K562 (cell line): ENCODE data around the gene NKG7. TPM values are rescaled to one million over a fixed set of nuclear protein-coding genes. Genes with fewer than 3 reads are reported as not detected.
A peak's percentile ranks its signal among the peaks of the same experiment; 100 is the strongest.

Experiments
- CC2D1A ChIP-seq: fragments of 450-650 bp; IDR thresholded peaks from 2 replicates; pipeline ENCODE4 v1.6.1; 2017; ENCODE audit warnings: mild to moderate bottlenecking
- HDAC1 ChIP-seq, 2 experiments: fragments of 450-650 bp; IDR thresholded peaks; 2 replicates each; pipeline ENCODE4 v1.6.1; 2016 to 2017; ENCODE audit warnings: inconsistent platforms in 1 of 2, mild to moderate bottlenecking in 1 of 2, moderate library complexity in 1 of 2
- MAFG ChIP-seq: fragments of 450-650 bp; conservative IDR thresholded peaks from 2 replicates; pipeline ENCODE4 v1.6.1; 2016; ENCODE audit warnings: missing genetic modification characterization, missing compliant biosample characterization
- MTA3 ChIP-seq: fragments of 450-650 bp; formaldehyde crosslinking; IDR thresholded peaks from 2 replicates; pipeline ENCODE4 v1.6.1; 2017; ENCODE audit warnings: mild to moderate bottlenecking, borderline replicate concordance
- NCOA1 ChIP-seq: fragments of 450-650 bp; IDR thresholded peaks from 2 replicates; pipeline ENCODE4 v1.6.1; 2016; ENCODE audit warnings: low read depth
- NFIC ChIP-seq: fragments of 450-650 bp; IDR thresholded peaks from 2 replicates; pipeline ENCODE4 v1.6.1; 2017; ENCODE audit warnings: mild to moderate bottlenecking, inconsistent platforms
- POLR3G ChIP-seq: IDR thresholded peaks from 2 replicates; pipeline ENCODE4 v1.6.1; 2011; ENCODE audit not compliant: insufficient read length, insufficient replicate concordance; ENCODE audit errors: extremely low read depth
- SIRT6 ChIP-seq: IDR thresholded peaks from one replicate; pipeline ENCODE4 v1.6.1; 2012; ENCODE audit warnings: low read depth, mild to moderate bottlenecking, control low read depth, inconsistent platforms, low read length, moderate library complexity
- SP1 ChIP-seq: sonication (generic); formaldehyde crosslinking; IDR thresholded peaks from 2 replicates; pipeline ENCODE4 v1.8.1; 2022; ENCODE audit warnings: mild to moderate bottlenecking, missing genetic modification reagents
- SRSF1 ChIP-seq: fragments of 200-400 bp; formaldehyde crosslinking; IDR thresholded peaks from 2 replicates; pipeline ENCODE4 v1.6.1; 2017; ENCODE audit warnings: mild to moderate bottlenecking, low read depth, low read length, moderate library complexity
- ZNF316 ChIP-seq: fragments of 450-650 bp; IDR thresholded peaks from 2 replicates; pipeline ENCODE4 v1.6.1; 2016
- ZNF77 ChIP-seq: fragments of 250-450 bp; sonication (Bioruptor Pico); IDR thresholded peaks from 2 replicates; pipeline ENCODE4 v1.5.0; 2020
- polyA plus RNA-seq, 8 experiments: library from polyadenylated mRNA; depleted of rRNA in 4 of 8; stranded (reverse) in 5 of 8; unstranded in 3 of 8; fragments of >200 nt; fragmentation: Nextera tagmentation in 2 of 8; fragmentation: Illumina TruSeq in 1 of 8; extraction: Ambion mirVana in 2 of 8; extraction: Trizol in 1 of 8; gene quantifications; 2 replicates each; pipeline versions ENCODE4 v1.2.1 to v1.2.3, GENCODE V29; 2011 to 2014; ENCODE audit warnings: inconsistent platforms in 1 of 8, missing spikeins in 1 of 8
- total RNA-seq, 7 experiments: library from RNA; depleted of rRNA in 6 of 7; stranded (reverse); fragments of >200 nt in 6 of 7; fragmentation: Illumina TruSeq in 2 of 7; extraction: Trizol in 2 of 7; gene quantifications; 2 replicates each; pipeline versions ENCODE4 v1.2.1 to v1.2.3, GENCODE V29; 2011 to 2021; ENCODE audit warnings: low replicate concordance in 1 of 7
- TF ChIP-seq, protein P1 (sequence below): fragments of 200-800 bp; sonication (Bioruptor generic); IDR thresholded peaks from 2 replicates; pipeline ENCODE4 v1.6.1; 2016; ENCODE audit warnings: missing genetic modification characterization, missing compliant biosample characterization
- TF ChIP-seq, protein P2 (sequence below): fragments of 250-450 bp; sonication (Bioruptor Pico); IDR thresholded peaks from 2 replicates; pipeline ENCODE4 v1.5.0; 2020; ENCODE audit warnings: mild to moderate bottlenecking
- TF ChIP-seq, protein P3 (sequence below): fragments of 250-450 bp; sonication (Bioruptor Pico); IDR thresholded peaks from 2 replicates; pipeline ENCODE4 v1.4.0; 2020; ENCODE audit warnings: mild to moderate bottlenecking, moderate library complexity
- TF ChIP-seq, protein P4 (sequence below), 3 experiments: IDR thresholded peaks in 2 of 3; conservative IDR thresholded peaks in 1 of 3; 2 replicates each; pipeline ENCODE4 v1.5.1; 2011 to 2012; ENCODE audit warnings: low read length in 3 of 3, mild to moderate bottlenecking in 3 of 3, control low read depth in 2 of 3, improper control_type of control experiment in 1 of 3, inconsistent platforms in 1 of 3, low read depth in 1 of 3, mixed read lengths in 1 of 3, moderate library complexity in 1 of 3; ENCODE audit not compliant: insufficient read depth in 2 of 3

The NKG7 gene
- total and polyA plus RNA-seq, 9 of the 15 experiments (the other 6 are each of a cell fraction or from before 2014, with no cell fraction given), result 0.30 to 0.70 (median 0.51) TPM; not detected in 2

DNA sequence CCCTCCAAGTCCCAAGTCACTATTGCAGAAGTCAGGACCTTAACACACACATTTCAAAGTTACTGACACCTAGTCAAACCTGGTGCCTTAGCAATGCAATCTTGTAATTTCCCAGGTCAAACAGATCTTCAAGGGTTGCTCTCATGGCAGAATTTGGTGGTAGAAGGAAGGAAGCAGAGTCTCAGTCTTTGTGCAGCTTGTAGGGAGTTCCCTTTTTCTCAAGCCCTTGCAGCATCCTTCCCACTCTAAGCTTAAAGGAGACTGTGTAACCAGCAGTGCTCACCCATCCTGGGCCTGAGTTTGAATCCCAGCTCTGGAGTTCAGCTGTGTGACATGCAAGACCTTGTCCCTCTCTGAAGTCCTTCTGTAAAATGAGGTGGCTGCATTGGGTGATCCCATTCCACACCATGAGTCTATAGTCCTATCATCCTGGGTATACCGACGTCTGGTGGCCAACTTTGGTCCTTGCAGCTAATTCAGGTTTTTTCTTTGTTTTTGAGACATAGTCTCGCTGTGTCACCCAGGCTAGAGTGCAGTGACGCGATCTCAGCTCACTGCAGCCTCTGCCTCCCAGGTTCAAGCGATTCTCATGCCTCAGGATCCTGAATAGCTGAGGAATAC lies 35.2 kb upstream of the NKG7 start (continued):
- no peak for TF ChIP-seq ZNF316
- TF ChIP-seq, protein P1, sequence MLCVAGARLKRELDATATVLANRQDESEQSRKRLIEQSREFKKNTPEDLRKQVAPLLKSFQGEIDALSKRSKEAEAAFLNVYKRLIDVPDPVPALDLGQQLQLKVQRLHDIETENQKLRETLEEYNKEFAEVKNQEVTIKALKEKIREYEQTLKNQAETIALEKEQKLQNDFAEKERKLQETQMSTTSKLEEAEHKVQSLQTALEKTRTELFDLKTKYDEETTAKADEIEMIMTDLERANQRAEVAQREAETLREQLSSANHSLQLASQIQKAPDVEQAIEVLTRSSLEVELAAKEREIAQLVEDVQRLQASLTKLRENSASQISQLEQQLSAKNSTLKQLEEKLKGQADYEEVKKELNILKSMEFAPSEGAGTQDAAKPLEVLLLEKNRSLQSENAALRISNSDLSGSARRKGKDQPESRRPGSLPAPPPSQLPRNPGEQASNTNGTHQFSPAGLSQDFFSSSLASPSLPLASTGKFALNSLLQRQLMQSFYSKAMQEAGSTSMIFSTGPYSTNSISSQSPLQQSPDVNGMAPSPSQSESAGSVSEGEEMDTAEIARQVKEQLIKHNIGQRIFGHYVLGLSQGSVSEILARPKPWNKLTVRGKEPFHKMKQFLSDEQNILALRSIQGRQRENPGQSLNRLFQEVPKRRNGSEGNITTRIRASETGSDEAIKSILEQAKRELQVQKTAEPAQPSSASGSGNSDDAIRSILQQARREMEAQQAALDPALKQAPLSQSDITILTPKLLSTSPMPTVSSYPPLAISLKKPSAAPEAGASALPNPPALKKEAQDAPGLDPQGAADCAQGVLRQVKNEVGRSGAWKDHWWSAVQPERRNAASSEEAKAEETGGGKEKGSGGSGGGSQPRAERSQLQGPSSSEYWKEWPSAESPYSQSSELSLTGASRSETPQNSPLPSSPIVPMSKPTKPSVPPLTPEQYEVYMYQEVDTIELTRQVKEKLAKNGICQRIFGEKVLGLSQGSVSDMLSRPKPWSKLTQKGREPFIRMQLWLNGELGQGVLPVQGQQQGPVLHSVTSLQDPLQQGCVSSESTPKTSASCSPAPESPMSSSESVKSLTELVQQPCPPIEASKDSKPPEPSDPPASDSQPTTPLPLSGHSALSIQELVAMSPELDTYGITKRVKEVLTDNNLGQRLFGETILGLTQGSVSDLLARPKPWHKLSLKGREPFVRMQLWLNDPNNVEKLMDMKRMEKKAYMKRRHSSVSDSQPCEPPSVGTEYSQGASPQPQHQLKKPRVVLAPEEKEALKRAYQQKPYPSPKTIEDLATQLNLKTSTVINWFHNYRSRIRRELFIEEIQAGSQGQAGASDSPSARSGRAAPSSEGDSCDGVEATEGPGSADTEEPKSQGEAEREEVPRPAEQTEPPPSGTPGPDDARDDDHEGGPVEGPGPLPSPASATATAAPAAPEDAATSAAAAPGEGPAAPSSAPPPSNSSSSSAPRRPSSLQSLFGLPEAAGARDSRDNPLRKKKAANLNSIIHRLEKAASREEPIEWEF (CRISPR knock-in tag), result no peak
- TF ChIP-seq, protein P2, sequence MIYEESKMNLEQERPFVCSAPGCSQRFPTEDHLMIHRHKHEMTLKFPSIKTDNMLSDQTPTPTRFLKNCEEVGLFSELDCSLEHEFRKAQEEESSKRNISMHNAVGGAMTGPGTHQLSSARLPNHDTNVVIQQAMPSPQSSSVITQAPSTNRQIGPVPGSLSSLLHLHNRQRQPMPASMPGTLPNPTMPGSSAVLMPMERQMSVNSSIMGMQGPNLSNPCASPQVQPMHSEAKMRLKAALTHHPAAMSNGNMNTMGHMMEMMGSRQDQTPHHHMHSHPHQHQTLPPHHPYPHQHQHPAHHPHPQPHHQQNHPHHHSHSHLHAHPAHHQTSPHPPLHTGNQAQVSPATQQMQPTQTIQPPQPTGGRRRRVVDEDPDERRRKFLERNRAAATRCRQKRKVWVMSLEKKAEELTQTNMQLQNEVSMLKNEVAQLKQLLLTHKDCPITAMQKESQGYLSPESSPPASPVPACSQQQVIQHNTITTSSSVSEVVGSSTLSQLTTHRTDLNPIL (CRISPR knock-in tag), result no peak
- peak; percentile 39; the same call in 1 of the 2 replicates for TF ChIP-seq CC2D1A
- no peak for TF ChIP-seq MTA3
- TF ChIP-seq SP1 (CRISPR knock-in tag), result no peak
- TF ChIP-seq POLR3G, result no peak
- no peak for TF ChIP-seq SRSF1
- TF ChIP-seq ZNF77 (CRISPR knock-in tag), result no peak
- TF ChIP-seq NFIC, result no peak
- TF ChIP-seq, protein P3, sequence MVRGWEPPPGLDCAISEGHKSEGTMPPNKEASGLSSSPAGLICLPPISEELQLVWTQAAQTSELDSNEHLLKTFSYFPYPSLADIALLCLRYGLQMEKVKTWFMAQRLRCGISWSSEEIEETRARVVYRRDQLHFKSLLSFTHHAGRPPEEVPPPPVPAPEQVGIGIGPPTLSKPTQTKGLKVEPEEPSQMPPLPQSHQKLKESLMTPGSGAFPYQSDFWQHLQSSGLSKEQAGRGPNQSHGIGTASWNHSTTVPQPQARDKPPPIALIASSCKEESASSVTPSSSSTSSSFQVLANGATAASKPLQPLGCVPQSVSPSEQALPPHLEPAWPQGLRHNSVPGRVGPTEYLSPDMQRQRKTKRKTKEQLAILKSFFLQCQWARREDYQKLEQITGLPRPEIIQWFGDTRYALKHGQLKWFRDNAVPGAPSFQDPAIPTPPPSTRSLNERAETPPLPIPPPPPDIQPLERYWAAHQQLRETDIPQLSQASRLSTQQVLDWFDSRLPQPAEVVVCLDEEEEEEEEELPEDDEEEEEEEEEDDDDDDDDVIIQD (CRISPR knock-in tag), result no peak
- no peak; the same call in 1 of the 2 replicates for TF ChIP-seq NCOA1
- TF ChIP-seq MAFG (tag), result no peak
- TF ChIP-seq, protein P4, sequence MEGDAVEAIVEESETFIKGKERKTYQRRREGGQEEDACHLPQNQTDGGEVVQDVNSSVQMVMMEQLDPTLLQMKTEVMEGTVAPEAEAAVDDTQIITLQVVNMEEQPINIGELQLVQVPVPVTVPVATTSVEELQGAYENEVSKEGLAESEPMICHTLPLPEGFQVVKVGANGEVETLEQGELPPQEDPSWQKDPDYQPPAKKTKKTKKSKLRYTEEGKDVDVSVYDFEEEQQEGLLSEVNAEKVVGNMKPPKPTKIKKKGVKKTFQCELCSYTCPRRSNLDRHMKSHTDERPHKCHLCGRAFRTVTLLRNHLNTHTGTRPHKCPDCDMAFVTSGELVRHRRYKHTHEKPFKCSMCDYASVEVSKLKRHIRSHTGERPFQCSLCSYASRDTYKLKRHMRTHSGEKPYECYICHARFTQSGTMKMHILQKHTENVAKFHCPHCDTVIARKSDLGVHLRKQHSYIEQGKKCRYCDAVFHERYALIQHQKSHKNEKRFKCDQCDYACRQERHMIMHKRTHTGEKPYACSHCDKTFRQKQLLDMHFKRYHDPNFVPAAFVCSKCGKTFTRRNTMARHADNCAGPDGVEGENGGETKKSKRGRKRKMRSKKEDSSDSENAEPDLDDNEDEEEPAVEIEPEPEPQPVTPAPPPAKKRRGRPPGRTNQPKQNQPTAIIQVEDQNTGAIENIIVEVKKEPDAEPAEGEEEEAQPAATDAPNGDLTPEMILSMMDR (IDR thresholded peaks at IDR 0.05 in 2 of 3, conservative IDR thresholded peaks at IDR 0.05 in 1 of 3; ENCODE audit: insufficient read depth in 2 of 3, low read depth in 1 of 3, low read length in 3 of 3), result peak; percentile 88 to 91 (median 89)
- TF ChIP-seq HDAC1 (IDR thresholded peaks at IDR 0.05), result no peak
- TF ChIP-seq SIRT6, result no peak
